WERI-Rb-1 (cell line): ENCODE measurements around the gene A3GALT2.

Source experiments
- DNase-seq: peaks from one replicate; pipeline ENCODE4 v3.0.0-alpha.2; 2020
- H3K27ac ChIP-seq: fragments of 250-450 bp; sonication (Bioruptor Pico); 2 replicates; pipeline ENCODE4 v1.5.1; 2020; ENCODE audit warnings: mild to moderate bottlenecking, moderate library complexity
- H3K27me3 ChIP-seq: fragments of 250-450 bp; sonication (Bioruptor Pico); 2 replicates; pipeline ENCODE4 v1.5.1; 2021; ENCODE audit warnings: mild to moderate bottlenecking, low read depth, moderate library complexity; ENCODE audit not compliant: insufficient read depth, severe bottlenecking
- H3K36me3 ChIP-seq: fragments of 250-450 bp; sonication (Bioruptor Pico); 2 replicates; pipeline ENCODE4 v1.5.1; 2020; ENCODE audit warnings: mild to moderate bottlenecking, moderate library complexity
- H3K4me3 ChIP-seq: 2 replicates; pipeline ENCODE4 v1.5.1; 2011; ENCODE audit warnings: low read depth, mild to moderate bottlenecking, control low read depth, low read length
- H3K9me3 ChIP-seq: fragments of 250-450 bp; sonication (Bioruptor Pico); 2 replicates; pipeline ENCODE4 v1.5.1; 2021; ENCODE audit warnings: mild to moderate bottlenecking, moderate library complexity; ENCODE audit not compliant: severe bottlenecking
- TF ChIP-seq, protein P1 (sequence below): IDR thresholded peaks from 2 replicates; pipeline ENCODE4 v1.5.1; 2011; ENCODE audit warnings: low read depth, mild to moderate bottlenecking, control low read depth, inconsistent platforms, low read length

The A3GALT2 gene

GRCh38 chr1:33363021-33363420 is 42.1 kb upstream of the A3GALT2 start:
- Histone ChIP-seq H3K36me3 (peaks cover 5% of the 10 kb centered on the region; the same call in 1 of the 2 replicates), H3K27me3 (no peaks in the 10 kb centered on the region), H3K27ac (peak overlapping the region; percentile 78), H3K4me3 (no peak overlapping the region; the same call in 1 of the 2 replicates), H3K9me3 (no peaks in the 10 kb centered on the region)
- TF ChIP-seq, protein P1, sequence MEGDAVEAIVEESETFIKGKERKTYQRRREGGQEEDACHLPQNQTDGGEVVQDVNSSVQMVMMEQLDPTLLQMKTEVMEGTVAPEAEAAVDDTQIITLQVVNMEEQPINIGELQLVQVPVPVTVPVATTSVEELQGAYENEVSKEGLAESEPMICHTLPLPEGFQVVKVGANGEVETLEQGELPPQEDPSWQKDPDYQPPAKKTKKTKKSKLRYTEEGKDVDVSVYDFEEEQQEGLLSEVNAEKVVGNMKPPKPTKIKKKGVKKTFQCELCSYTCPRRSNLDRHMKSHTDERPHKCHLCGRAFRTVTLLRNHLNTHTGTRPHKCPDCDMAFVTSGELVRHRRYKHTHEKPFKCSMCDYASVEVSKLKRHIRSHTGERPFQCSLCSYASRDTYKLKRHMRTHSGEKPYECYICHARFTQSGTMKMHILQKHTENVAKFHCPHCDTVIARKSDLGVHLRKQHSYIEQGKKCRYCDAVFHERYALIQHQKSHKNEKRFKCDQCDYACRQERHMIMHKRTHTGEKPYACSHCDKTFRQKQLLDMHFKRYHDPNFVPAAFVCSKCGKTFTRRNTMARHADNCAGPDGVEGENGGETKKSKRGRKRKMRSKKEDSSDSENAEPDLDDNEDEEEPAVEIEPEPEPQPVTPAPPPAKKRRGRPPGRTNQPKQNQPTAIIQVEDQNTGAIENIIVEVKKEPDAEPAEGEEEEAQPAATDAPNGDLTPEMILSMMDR: no peak
- no peak for DNase-seq

- Histone ChIP-seq H3K4me3 (no peak overlapping the region), H3K27me3 (no peaks in the 10 kb centered on the region), H3K27ac (no peak overlapping the region), H3K36me3 (peaks cover under 1% of the 10 kb centered on the region; the same call in 1 of the 2 replicates), H3K9me3 (no peaks in the 10 kb centered on the region)
- TF ChIP-seq, protein P1: no peak
- DNase-seq: peak; percentile 55
Observed at GRCh38 chr1:33361532-33362235, 40.8 kb upstream of the A3GALT2 start.

DNA sequence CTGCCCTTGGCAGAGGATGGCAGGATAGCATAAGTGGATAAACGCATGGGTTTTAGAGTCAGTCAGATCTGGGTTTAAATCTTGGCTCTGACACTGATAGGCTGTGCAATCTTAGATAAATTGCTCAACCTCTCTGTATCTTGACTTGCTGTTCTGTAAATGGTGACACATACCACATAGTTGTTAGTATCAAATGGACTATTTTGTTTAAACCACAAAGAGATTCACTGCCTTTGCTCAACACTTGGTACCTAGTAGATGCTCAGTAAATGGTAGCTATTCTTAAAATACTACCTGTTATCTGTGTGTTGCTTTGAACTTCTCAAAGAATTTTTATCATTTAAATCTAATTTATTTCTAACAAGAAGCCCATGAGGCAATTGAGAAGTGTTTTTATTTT is 39.5 kb upstream of the A3GALT2 start:
- no peak overlapping the region for H3K4me3 ChIP-seq
- H3K27ac ChIP-seq: no peak overlapping the region
- TF ChIP-seq, protein P1: no peak
- H3K27me3 ChIP-seq: no peaks in the 10 kb centered on the region
- DNase-seq: no peak
- H3K36me3 ChIP-seq: no peaks in the 10 kb centered on the region
- no peaks in the 10 kb centered on the region for H3K9me3 ChIP-seq

DNA sequence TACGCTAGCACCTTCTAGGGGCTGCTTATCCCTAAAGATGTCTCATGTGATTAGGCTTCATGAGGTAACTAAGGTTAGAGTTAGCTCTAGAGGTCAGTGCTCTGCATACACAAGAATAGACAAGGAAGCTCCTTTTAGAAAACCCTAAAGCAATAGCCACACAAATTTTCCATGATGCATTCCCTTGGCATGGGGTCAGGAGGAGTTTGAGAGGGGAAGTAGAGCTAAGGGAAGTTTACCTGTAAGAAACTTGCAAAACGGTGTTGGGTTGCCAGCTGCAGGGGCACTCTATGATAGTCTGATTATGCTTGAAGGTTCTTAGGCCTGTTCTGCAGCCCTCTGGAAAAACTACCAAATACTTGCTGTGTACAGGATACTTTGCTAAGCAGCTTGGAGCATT is 39.0 kb upstream of the A3GALT2 start:
- Histone ChIP-seq H3K27ac (no peak overlapping the region), H3K9me3 (no peaks in the 10 kb centered on the region), H3K4me3 (no peak overlapping the region), H3K27me3 (no peaks in the 10 kb centered on the region), H3K36me3 (no peaks in the 10 kb centered on the region)
- TF ChIP-seq, protein P1: no peak
- no peak for DNase-seq

- Histone ChIP-seq H3K36me3 (peaks cover 7% of the 10 kb centered on the region), H3K27me3 (no peaks in the 10 kb centered on the region), H3K4me3 (0 out of 2 replicates have a peak overlapping the region, but pooled peaks have one; percentile 1), H3K9me3 (no peaks in the 10 kb centered on the region), H3K27ac (peak overlapping the region; percentile 94)
- no peak for DNase-seq
- TF ChIP-seq, protein P1: no peak
Observed at GRCh38 chr1:33358795-33359503, 38.1 kb upstream of the A3GALT2 start.
